K562 (cell line): ENCODE measurements around the gene SLCO3A1. TPM values are rescaled to one million over a fixed set of nuclear protein-coding genes. Genes with fewer than 3 reads are reported as not detected.

Source experiments
- ATAC-seq: fragments of 200-7000 bp; cut with Tn5 transposase; 3 replicates; pipeline ENCODE4 v1.9.1; 2020; ENCODE audit warnings: moderate library complexity
- BruUV-seq: library from RNA; stranded (reverse); fragments of 400-500 nt; replicated peaks from 2 replicates; lab custom pipeline; 2021; lab: Mats Ljungman, UMichigan
- CTCF ChIA-PET: fragments of 300-600 bp; formaldehyde crosslinking; extraction: SDS; loops from one replicate; lab custom pipeline; 2021; ENCODE audit warnings: low intra/inter-chr PET ratio; lab: Yijun Ruan, JAX
- POLR2A ChIA-PET: fragments of 300-600, 350-650 bp; sonication (Branson Sonifier 250); formaldehyde crosslinking; extraction: SDS; loops from one replicate; lab custom pipeline; 2021; ENCODE audit warnings: antibody characterized with exemption, inconsistent platforms; lab: Yijun Ruan, JAX
- DNase-seq, 4 experiments: peaks; one replicate each; pipeline versions ENCODE4 v3.0.0 to v3.0.0-alpha.2; 2011 to 2018; ENCODE audit warnings: low spot score in 3 of 4, mixed read lengths in 3 of 4; ENCODE audit errors: extremely low read depth in 1 of 4
- FAIRE-seq: peaks from 2 replicates; lab custom pipeline; 2011; peaks lifted over from hg19 to GRCh38; lab: Jason Lieb, UNC
- H2AFZ ChIP-seq: 2 replicates; pipeline ENCODE4 v1.6.0; 2011; ENCODE audit warnings: low read depth, low read length, control low read depth, inconsistent platforms
- H3K27ac ChIP-seq: fragments of 200-600 bp; 3 replicates; pipeline ENCODE4 v1.8.0; 2011; ENCODE audit warnings: low read depth, mild to moderate bottlenecking, control low read depth, inconsistent platforms, low read length, moderate library complexity, mixed read lengths; ENCODE audit errors: extremely low read depth
- H3K27me3 ChIP-seq, 2 experiments: fragments of 300-600 bp in 1 of 2; 2 replicates in 1 of 2; 3 replicates in 1 of 2; pipeline versions ENCODE4 v1.6.0 to v1.8.0; 2011; ENCODE audit warnings: inconsistent platforms in 2 of 2, low read length in 2 of 2, mild to moderate bottlenecking in 1 of 2, mixed read lengths in 1 of 2, moderate library complexity in 1 of 2; ENCODE audit not compliant: control insufficient read depth in 2 of 2, insufficient read depth in 2 of 2
- H3K36me3 ChIP-seq: fragments of 300-600 bp; 3 replicates; pipeline ENCODE4 v1.8.0; 2011; ENCODE audit warnings: mild to moderate bottlenecking, low read length, inconsistent platforms; ENCODE audit not compliant: control insufficient read depth, insufficient read depth
- H3K4me1 ChIP-seq, 2 experiments: fragments of 200-600 bp in 1 of 2; replicated peaks in 1 of 2; 2 replicates in 1 of 2; 3 replicates in 1 of 2; pipeline versions ENCODE4 v1.5.1 to v1.8.0; 2011; ENCODE audit warnings: inconsistent platforms in 2 of 2, low read length in 2 of 2, mild to moderate bottlenecking in 1 of 2, mixed read lengths in 1 of 2, moderate library complexity in 1 of 2; ENCODE audit not compliant: control insufficient read depth in 2 of 2, insufficient read depth in 2 of 2
- H3K4me2 ChIP-seq: 2 replicates; pipeline ENCODE4 v1.6.1; 2011; ENCODE audit warnings: low read length, control low read depth, inconsistent platforms, mixed read lengths; ENCODE audit not compliant: insufficient read depth
- H3K4me3 ChIP-seq: fragments of 200-600 bp; sonication (generic), shearing (Covaris generic); 2 replicates; pipeline ENCODE4 v1.5.1; 2016; ENCODE audit warnings: control low read depth, inconsistent platforms
- H3K79me2 ChIP-seq: fragments of 200-600 bp; 3 replicates; pipeline ENCODE4 v1.8.0; 2011; ENCODE audit warnings: low read length, inconsistent platforms; ENCODE audit not compliant: control insufficient read depth, insufficient read depth
- H3K9ac ChIP-seq, 2 experiments: 2 replicates each; pipeline versions ENCODE4 v1.6.0 to v1.6.1; 2011; ENCODE audit warnings: low read depth in 2 of 2, low read length in 2 of 2, control low read depth in 1 of 2, inconsistent platforms in 1 of 2, mild to moderate bottlenecking in 1 of 2, mixed read lengths in 1 of 2; ENCODE audit not compliant: insufficient read depth in 1 of 2
- H3K9me1 ChIP-seq: one replicate; pipeline ENCODE4 v1.6.0; 2011; ENCODE audit warnings: inconsistent platforms, mild to moderate bottlenecking, low read length, moderate library complexity; ENCODE audit not compliant: control insufficient read depth, insufficient read depth
- H3K9me3 ChIP-seq: replicated peaks from 2 replicates; pipeline ENCODE4 v1.5.1; 2011; ENCODE audit warnings: low read depth, low read length, inconsistent platforms; ENCODE audit not compliant: control insufficient read depth, insufficient read depth
- H4K20me1 ChIP-seq: replicated peaks from 2 replicates; pipeline ENCODE4 v1.6.1; 2011; ENCODE audit warnings: low read length, inconsistent platforms, mixed read lengths; ENCODE audit not compliant: control insufficient read depth, insufficient read depth
- BRD4 ChIP-seq: fragments of 200-600 bp; sonication (generic); IDR thresholded peaks from 2 replicates; pipeline ENCODE4 v1.6.1; 2017; ENCODE audit warnings: inconsistent platforms
- CBX2 ChIP-seq: fragments of 200-600 bp; sonication (generic); IDR thresholded peaks from one replicate; pipeline ENCODE4 v1.6.1; 2012; ENCODE audit warnings: mild to moderate bottlenecking, low read length, inconsistent platforms; ENCODE audit not compliant: insufficient read depth, poor library complexity, severe bottlenecking
- EP300 ChIP-seq: IDR thresholded peaks from 2 replicates; pipeline ENCODE4 v1.6.1; 2012; ENCODE audit warnings: low read length, improper control_type of control experiment
- HNRNPH1 ChIP-seq: fragments of 200-400 bp; formaldehyde crosslinking; optimal IDR thresholded peaks from 2 replicates; pipeline ENCODE3; 2017; ENCODE audit warnings: low read depth, mild to moderate bottlenecking, low read length, moderate library complexity
- HOMEZ ChIP-seq: fragments of 250-450 bp; sonication (Bioruptor Pico); IDR thresholded peaks from 2 replicates; pipeline ENCODE4 v1.4.0; 2020; ENCODE audit warnings: mild to moderate bottlenecking, moderate library complexity
- MCM5 ChIP-seq: fragments of 450-650 bp; IDR thresholded peaks from 2 replicates; pipeline ENCODE4 v1.6.1; 2016; ENCODE audit warnings: low read depth
- MEF2D ChIP-seq: conservative IDR thresholded peaks from 2 replicates; pipeline ENCODE4 v1.6.1; 2016; ENCODE audit warnings: low read depth, missing genetic modification characterization, missing compliant biosample characterization
- MXI1 ChIP-seq: IDR thresholded peaks from 2 replicates; pipeline ENCODE4 v1.6.1; 2011; ENCODE audit warnings: low read depth, mild to moderate bottlenecking, improper control_type of control experiment, low read length
- NFE2L1 ChIP-seq: fragments of 450-650 bp; IDR thresholded peaks from 2 replicates; pipeline ENCODE4 v1.6.1; 2016; ENCODE audit warnings: missing genetic modification characterization, low read depth, mild to moderate bottlenecking, missing compliant biosample characterization, moderate library complexity, borderline replicate concordance
- SMARCA4 ChIP-seq: fragments of 450-650 bp; IDR thresholded peaks from 2 replicates; pipeline ENCODE4 v1.6.1; 2016
- SNRNP70 ChIP-seq: fragments of 200-400 bp; formaldehyde crosslinking; optimal IDR thresholded peaks from 2 replicates; pipeline ENCODE3; 2017; ENCODE audit warnings: low read depth, low read length
- SREBF1 ChIP-seq: fragments of 150-350 bp; IDR thresholded peaks from 2 replicates; pipeline ENCODE4 v1.6.1; 2014; ENCODE audit warnings: antibody characterized with exemption, low read depth, low read length, borderline replicate concordance
- STAG1 ChIP-seq: sonication (generic); formaldehyde crosslinking; IDR thresholded peaks from 2 replicates; pipeline ENCODE4 v1.5.0; 2020; ENCODE audit warnings: missing genetic modification reagents, borderline replicate concordance
- TAF7 ChIP-seq: fragments of 450-650 bp; IDR thresholded peaks from 2 replicates; pipeline ENCODE4 v1.6.1; 2016; ENCODE audit warnings: missing genetic modification characterization, missing compliant biosample characterization
- ZBTB12 ChIP-seq: fragments of 250-450 bp; sonication (Bioruptor Pico); IDR thresholded peaks from 2 replicates; pipeline ENCODE4 v1.4.0; 2020
- ZNF143 ChIP-seq: sonication (generic); formaldehyde crosslinking; IDR thresholded peaks from 2 replicates; pipeline ENCODE4 v1.9.0; 2022; ENCODE audit warnings: mild to moderate bottlenecking, missing genetic modification reagents
- ZNF3 ChIP-seq: fragments of 250-450 bp; sonication (Bioruptor Pico); IDR thresholded peaks from 2 replicates; pipeline ENCODE4 v1.5.0; 2021; ENCODE audit warnings: mild to moderate bottlenecking, moderate library complexity
- ZNF785 ChIP-seq: fragments of 250-450 bp; sonication (Bioruptor Pico); IDR thresholded peaks from 2 replicates; pipeline ENCODE4 v1.4.0; 2020; ENCODE audit warnings: mild to moderate bottlenecking
- WGBS: fragments of 100-300 bp; shearing (Covaris generic); methylation state at CpG from one replicate; pipeline ENCODE4 v1.1.6; 2016; ENCODE audit warnings: low coverage, mixed read lengths; ENCODE audit not compliant: insufficient coverage; ENCODE audit errors: missing lambda C conversion rate; 5-methylcytosine and 5-hydroxymethylcytosine counted together
- in situ Hi-C: fragments of 300-500 bp; cut with MboI; formaldehyde crosslinking; loops from 4 replicates; pipeline ENCODE4 v1.15.0; 2018; ENCODE audit warnings: inconsistent platforms, mixed read lengths
- intact Hi-C: fragments of 100-400 bp; cut with micrococcal nuclease; formaldehyde crosslinking; loops from 2 replicates; pipeline ENCODE4 v1.14.2; 2022
- polyA plus RNA-seq, 8 experiments: library from polyadenylated mRNA; depleted of rRNA in 4 of 8; stranded (reverse) in 5 of 8; unstranded in 3 of 8; fragments of >200 nt; fragmentation: Nextera tagmentation in 2 of 8; fragmentation: Illumina TruSeq in 1 of 8; extraction: Ambion mirVana in 2 of 8; extraction: Trizol in 1 of 8; gene quantifications; 2 replicates each; pipeline versions ENCODE4 v1.2.1 to v1.2.3, GENCODE V29; 2011 to 2014; ENCODE audit warnings: inconsistent platforms in 1 of 8, missing spikeins in 1 of 8
- total RNA-seq, 7 experiments: library from RNA; depleted of rRNA in 6 of 7; stranded (reverse); fragments of >200 nt in 6 of 7; fragmentation: Illumina TruSeq in 2 of 7; extraction: Trizol in 2 of 7; gene quantifications; 2 replicates each; pipeline versions ENCODE4 v1.2.1 to v1.2.3, GENCODE V29; 2011 to 2021; ENCODE audit warnings: low replicate concordance in 1 of 7
- TF ChIP-seq, protein P1 (sequence below): fragments of 250-450 bp; sonication (Bioruptor Pico); IDR thresholded peaks from 2 replicates; pipeline ENCODE4 v1.5.0; 2021; ENCODE audit warnings: mild to moderate bottlenecking, borderline replicate concordance

The SLCO3A1 gene
- total and polyA plus RNA-seq, 9 of the 15 experiments (the other 6 are each of a cell fraction or from before 2014, with no cell fraction given), result 0.01 to 0.84 (median 0.06) TPM; not detected in 3

GRCh38 chr15:92028389-92028724, 174.8 kb downstream of the SLCO3A1 start (continued):
- TF ChIP-seq, protein P1, sequence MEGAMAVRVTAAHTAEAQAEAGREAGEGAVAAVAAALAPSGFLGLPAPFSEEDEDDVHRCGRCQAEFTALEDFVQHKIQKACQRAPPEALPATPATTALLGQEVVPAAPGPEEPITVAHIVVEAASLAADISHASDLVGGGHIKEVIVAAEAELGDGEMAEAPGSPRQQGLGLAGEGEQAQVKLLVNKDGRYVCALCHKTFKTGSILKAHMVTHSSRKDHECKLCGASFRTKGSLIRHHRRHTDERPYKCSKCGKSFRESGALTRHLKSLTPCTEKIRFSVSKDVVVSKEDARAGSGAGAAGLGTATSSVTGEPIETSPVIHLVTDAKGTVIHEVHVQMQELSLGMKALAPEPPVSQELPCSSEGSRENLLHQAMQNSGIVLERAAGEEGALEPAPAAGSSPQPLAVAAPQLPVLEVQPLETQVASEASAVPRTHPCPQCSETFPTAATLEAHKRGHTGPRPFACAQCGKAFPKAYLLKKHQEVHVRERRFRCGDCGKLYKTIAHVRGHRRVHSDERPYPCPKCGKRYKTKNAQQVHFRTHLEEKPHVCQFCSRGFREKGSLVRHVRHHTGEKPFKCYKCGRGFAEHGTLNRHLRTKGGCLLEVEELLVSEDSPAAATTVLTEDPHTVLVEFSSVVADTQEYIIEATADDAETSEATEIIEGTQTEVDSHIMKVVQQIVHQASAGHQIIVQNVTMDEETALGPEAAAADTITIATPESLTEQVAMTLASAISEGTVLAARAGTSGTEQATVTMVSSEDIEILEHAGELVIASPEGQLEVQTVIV (CRISPR knock-in tag), result no peak
- no peak for TF ChIP-seq SMARCA4
- TF ChIP-seq ZNF785 (CRISPR knock-in tag), result no peak
- no peak for TF ChIP-seq EP300
- no peak for TF ChIP-seq ZNF3 (CRISPR knock-in tag)
- no peak for TF ChIP-seq BRD4
- TF ChIP-seq CBX2, result no peak

GRCh38 chr15:92029767-92030166, 176.3 kb downstream of the SLCO3A1 start:
- Histone ChIP-seq H3K9ac (no peak overlapping the region), H3K27ac (no peak overlapping the region), H3K36me3 (no peaks in the 10 kb centered on the region), H3K27me3 (peaks cover 7 to 12% of the 10 kb centered on the region in 2 experiments; a peak in 4 of 5 replicates), H3K9me3 (no peaks in the 10 kb centered on the region), H3K4me2 (no peak overlapping the region), H4K20me1 (no peaks in the 10 kb centered on the region), H3K4me3 (no peak overlapping the region), H3K79me2 (no peaks in the 10 kb centered on the region), H2AFZ (no peak overlapping the region), H3K9me1 (no peaks in the 10 kb centered on the region), H3K4me1 (no peaks in the 10 kb centered on the region)
- no peak for FAIRE-seq
- under 1% methylated on average over 10 of the region's 10 CpGs for WGBS
- no TSS peak for BruUV-seq
- ChIA-PET POLR2A (no interaction called here), CTCF (no interaction called here)
- in situ Hi-C loops (no loop called here), intact Hi-C loops (no loop called here)
- ATAC-seq, result no peak
- DNase-seq, result no peak
- no peak for TF ChIP-seq HOMEZ (CRISPR knock-in tag)
- no peak for TF ChIP-seq SREBF1
- TF ChIP-seq MCM5, result no peak
- no peak for TF ChIP-seq NFE2L1 (tag)
- no peak for TF ChIP-seq ZBTB12 (CRISPR knock-in tag)
- TF ChIP-seq HNRNPH1, result no peak
- no peak for TF ChIP-seq TAF7 (tag)
- no peak for TF ChIP-seq ZNF143 (CRISPR knock-in tag)
- no peak for TF ChIP-seq MEF2D (tag)
- TF ChIP-seq STAG1 (CRISPR knock-in tag), result no peak
- TF ChIP-seq MXI1, result no peak
- no peak for TF ChIP-seq SNRNP70
